Activated naive CD4-positive, alpha-beta T cell treated with anti-CD3 and anti-CD28 coated beads, Interleukin-2, amount 50 U/mL, for 16 hours (primary cell): Measurements from ENCODE around the gene ZBTB7B.
A peak's percentile ranks its signal among the peaks of the same experiment; 100 is the strongest.
"Not testable (repeated sequence)": the region's sequence is repeated elsewhere in the genome, so short reads cannot be mapped to it uniquely, and the experiment has no call there.

Experiments used
- DNase-seq: peaks from one replicate; pipeline ENCODE4 v3.0.0-alpha.2; 2020

ZBTB7B gene

DNA sequence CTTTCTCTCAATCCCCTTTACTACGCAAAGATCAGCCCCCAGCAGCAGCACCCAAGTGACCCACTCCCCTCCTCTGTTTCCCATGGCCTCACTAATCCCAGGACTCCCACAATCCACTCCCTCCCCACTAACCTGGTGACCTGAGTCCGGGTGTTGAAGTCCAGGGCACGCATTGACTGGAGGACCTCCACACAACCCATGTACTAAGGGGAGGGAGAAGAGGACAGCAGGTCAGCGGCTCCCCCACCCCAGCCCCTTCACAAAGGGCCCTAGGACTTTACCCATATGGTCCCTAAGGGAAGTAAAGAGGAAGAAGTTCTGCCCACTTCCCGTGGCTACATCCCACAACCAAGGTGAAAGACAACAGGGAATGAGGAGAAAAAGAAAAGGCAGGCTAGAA is 33.4 kb upstream of the ZBTB7B start:
- no peak for DNase-seq

DNA sequence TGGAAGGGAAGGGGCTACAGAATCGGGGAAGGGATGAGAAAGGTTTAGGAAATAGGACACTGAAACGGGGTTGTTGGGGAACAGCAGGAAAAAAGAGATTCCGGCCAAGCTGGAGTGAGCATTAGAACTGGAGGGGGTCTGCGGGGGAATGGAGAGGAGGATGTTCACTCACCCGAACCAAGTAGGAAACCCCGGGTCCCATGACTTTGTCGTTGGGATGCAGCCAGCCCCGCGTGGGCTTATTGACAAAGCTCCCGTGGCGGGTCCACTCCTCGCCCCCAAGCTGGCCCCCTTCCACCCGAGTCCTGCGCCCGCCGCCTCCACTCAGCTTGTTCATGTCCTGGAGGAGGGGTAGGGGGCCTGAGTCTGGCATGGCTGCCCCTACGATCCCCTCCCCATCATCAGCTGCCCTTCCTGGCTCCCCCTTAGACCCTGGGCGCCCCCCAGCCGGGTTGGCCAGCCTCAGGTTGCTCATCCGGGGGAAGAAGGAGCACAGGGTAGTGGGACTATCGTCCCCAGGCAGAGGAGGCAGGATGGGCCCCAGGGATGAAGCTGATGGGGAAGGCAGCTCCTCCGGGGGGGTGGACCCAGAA is 32.6 kb upstream of the ZBTB7B start:
- DNase-seq = no peak

- peak; percentile 53 for DNase-seq
These were observed 31.8 kb upstream of the ZBTB7B start, which contains the start of gene SHC1 for GRCh38 chr1:154970631-154971340. SHC1 (minus strand) TSS chr1:154970747; CDS start chr1:154970526, 221 bp downstream.

GRCh38 chr1:154971341-154971998 is 31.1 kb upstream of the ZBTB7B start:
- no peak for DNase-seq

- DNase-seq = no peak
These were observed 30.4 kb upstream of the ZBTB7B start for GRCh38 chr1:154972213-154972516.

DNA sequence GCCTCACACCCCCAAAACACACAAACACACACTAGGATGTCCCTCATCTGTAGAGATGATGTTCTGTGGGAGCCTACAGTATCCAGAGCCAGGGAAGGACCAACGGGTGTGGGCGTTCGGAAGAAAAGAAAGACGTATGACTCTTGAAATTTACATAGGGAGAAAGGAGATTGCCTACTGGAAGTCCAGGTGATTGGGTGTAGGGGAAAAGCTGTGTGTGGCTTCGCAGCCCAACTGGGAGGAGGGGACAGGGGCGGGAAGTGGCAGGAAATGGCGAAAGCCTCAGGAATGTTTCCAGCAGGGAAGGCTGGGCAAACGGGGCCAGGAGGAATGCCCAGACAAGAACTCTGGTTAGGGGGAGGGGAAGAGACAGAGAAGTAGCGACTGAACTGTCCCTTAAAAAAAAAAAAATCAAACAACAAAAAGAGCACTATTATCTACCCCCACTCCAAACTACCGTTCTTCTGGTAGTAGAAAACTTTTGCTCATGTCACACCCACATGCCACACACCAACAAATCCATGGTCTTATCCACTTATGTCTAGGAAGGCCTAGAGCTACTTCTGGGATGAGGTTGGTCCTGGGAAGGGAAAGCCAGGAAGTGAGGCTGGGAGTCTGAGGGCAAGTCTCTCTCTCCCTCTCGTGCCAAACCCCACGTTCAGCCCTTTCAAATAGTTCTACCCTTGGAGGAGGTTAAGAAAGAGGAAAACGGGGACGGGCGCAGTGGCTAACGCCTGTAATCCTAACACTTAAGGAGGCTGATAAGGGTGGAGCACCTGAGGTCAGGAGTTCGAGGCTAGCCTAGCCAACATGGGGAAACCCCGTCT is 29.9 kb upstream of the ZBTB7B start:
- DNase-seq = no peak

- peak; percentile 91 for DNase-seq
These were observed 29.1 kb upstream of the ZBTB7B start for GRCh38 chr1:154973344-154974101.

DNA sequence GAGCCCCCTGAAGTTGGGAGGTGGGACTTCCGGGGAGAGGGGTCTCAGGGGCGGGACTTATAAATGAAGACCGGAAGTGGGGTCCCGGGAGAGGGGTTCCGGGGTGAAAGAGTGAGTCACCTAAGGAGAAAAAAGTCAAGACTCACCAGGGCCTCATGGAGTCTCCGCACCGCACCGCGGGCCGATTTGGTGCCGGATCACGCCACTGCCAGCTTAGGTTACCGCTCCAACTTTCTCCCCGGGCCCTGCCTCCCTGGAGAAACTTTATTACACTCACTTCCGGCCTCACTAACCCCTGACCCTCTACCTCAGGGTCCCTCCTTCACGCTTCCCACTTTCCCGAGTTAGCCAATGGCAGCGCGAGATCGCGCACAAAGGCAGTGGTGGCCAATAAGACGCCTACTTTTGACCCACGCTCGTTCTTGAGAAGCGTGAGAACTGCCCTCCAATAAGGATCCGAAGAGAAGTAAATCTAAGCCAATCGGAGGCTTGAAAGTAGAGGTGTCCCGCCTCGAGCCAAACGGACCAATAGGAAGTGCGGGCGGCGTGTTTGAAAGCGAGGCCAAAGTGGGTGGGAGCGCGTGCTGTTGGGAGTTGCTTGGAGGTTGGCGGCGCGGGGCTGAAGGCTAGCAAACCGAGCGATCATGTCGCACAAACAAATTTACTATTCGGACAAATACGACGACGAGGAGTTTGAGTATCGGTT is 28.3 kb upstream of the ZBTB7B start, which contains the start of gene CKS1B:
TSS of gene CKS1B (plus strand) at position 580 of the 706 bp plus-strand sequence. CDS start at position 645, 65 bp downstream.
- DNase-seq = peak; percentile 95

- DNase-seq = peak; percentile 91
These were observed 27.7 kb upstream of the ZBTB7B start for GRCh38 chr1:154974808-154975408.

DNA sequence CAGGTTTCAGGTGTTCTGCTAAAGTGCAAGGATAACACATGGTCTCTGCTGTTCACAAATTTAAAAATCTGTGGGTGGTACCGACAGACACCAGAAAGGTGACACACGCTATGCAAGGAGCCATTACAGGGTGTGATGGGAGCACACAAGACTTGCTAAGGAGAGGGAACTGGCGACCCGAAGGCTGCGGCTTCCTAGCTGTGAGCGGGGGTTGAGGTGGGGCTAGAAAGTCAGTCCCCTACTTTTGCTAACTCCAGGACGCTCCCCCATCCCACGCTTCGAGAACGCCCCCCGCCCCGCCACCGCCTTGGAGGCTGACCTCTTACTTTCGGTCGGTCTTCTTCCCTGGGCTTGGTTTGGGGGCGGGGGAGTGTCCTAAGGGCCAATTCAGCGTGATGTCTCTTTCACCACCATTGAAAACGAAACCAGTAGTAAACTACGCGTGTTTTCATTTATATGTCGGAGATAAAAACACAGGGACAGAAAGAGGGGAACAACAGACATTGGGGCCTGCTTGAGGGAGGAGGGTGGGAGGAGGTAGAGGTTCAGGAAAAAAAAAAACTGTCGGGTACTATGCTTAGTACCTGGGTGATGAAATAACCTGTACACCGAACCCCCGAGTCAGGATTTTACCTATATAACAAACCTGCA is 27.1 kb upstream of the ZBTB7B start:
- peak; percentile 56 for DNase-seq

- not testable (repeated sequence) for DNase-seq
These were observed 24.8 kb upstream of the ZBTB7B start for GRCh38 chr1:154977762-154978161.

- DNase-seq = no peak
These were observed 24.2 kb upstream of the ZBTB7B start for GRCh38 chr1:154978360-154978759.

GRCh38 chr1:154982341-154982740 is 20.3 kb upstream of the ZBTB7B start:
- DNase-seq = no peak

GRCh38 chr1:154982897-154983648 is 19.5 kb upstream of the ZBTB7B start, which contains the start of gene FLAD1:
FLAD1 (plus strand) TSS chr1:154983344; CDS start chr1:154983695, 351 bp downstream.
- DNase-seq = peak; percentile 96

- DNase-seq = no peak
These were observed 18.7 kb upstream of the ZBTB7B start for GRCh38 chr1:154983776-154984466.

GRCh38 chr1:154986736-154987135 is 15.9 kb upstream of the ZBTB7B start:
- not testable (repeated sequence) for DNase-seq

DNA sequence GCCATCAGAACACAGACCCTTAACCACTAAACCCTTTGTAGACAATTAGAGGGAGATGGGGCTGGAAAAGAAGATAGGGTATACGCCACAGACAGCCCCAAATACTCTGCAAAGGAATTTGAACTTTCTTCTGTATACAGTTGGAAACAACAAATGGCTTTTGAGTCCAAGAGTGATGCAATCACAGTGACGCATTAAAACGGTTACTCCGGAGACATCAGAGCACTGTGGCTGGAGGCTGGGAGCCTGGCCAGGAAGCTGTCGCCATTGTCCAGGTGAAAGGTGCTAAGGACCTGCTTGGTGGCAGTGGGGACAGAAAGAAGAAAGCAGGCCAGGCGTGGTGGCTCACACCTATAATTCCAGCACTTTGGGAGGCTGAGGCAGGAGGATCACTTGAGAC is 15.3 kb upstream of the ZBTB7B start:
- DNase-seq = no peak

DNA sequence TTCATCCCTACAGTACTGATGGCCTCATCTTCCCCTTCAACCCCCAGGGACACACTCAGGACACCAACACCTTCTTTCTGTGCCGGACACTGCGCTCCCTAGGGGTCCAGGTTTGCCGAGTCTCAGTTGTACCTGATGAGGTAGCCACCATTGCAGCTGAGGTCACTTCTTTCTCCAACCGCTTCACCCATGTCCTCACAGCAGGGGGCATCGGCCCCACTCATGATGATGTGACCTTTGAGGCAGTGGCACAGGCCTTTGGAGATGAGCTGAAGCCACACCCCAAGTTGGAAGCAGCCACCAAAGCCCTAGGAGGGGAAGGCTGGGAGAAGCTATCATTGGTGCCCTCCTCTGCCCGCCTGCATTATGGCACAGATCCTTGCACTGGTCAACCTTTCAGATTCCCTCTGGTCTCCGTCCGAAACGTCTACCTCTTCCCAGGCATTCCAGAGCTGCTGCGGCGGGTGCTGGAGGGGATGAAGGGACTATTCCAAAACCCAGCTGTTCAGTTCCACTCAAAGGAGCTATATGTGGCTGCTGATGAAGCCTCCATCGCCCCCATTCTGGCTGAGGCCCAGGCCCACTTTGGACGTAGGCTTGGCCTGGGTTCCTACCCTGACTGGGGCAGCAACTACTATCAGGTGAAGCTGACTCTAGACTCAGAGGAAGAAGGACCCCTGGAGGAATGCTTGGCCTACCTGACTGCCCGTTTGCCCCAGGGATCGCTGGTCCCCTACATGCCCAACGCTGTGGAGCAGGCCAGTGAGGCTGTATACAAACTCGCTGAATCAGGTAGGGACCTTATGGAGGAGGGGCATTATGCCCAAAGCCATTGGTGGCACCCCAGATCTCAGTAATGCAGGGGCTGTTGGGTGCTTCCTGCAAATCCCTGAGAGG is 14.3 kb upstream of the ZBTB7B start:
- DNase-seq = no peak
